Measurements from ENCODE around the gene SS18L1.

The SS18L1 gene

GRCh38 chr20:62156254-62156556 lies 12.6 kb downstream of the SS18L1 start:
- no peak for DNase-seq (ENCODE audit: low spot score)

- DNase-seq (ENCODE audit: low spot score) = peak; percentile 95
These were observed 13.2 kb downstream of the SS18L1 start for GRCh38 chr20:62156592-62157386.

GRCh38 chr20:62157387-62158087 lies 14.0 kb downstream of the SS18L1 start:
- no peak for DNase-seq (ENCODE audit: low spot score)

GRCh38 chr20:62158088-62158400 lies 14.5 kb downstream of the SS18L1 start:
- DNase-seq (ENCODE audit: low spot score) = no peak

GRCh38 chr20:62158541-62158940 lies 15.0 kb downstream of the SS18L1 start:
- DNase-seq (ENCODE audit: low spot score) = no peak

GRCh38 chr20:62159052-62159451 lies 15.5 kb downstream of the SS18L1 start:
- DNase-seq (ENCODE audit: low spot score) = no peak

- no peak for DNase-seq (ENCODE audit: low spot score)
These were observed 16.3 kb downstream of the SS18L1 start for GRCh38 chr20:62159839-62160238.

GRCh38 chr20:62160253-62160652 lies 16.7 kb downstream of the SS18L1 start:
- DNase-seq (ENCODE audit: low spot score) = no peak

- no peak for DNase-seq (ENCODE audit: low spot score)
These were observed 17.3 kb downstream of the SS18L1 start for GRCh38 chr20:62160876-62161275.

- no peak for DNase-seq (ENCODE audit: low spot score)
These were observed 17.8 kb downstream of the SS18L1 start for GRCh38 chr20:62161347-62161746.

- DNase-seq (ENCODE audit: low spot score) = no peak
These were observed 19.4 kb downstream of the SS18L1 start for GRCh38 chr20:62162765-62163484.

- no peak for DNase-seq (ENCODE audit: low spot score)
These were observed 19.9 kb downstream of the SS18L1 start for GRCh38 chr20:62163485-62163865.

GRCh38 chr20:62163986-62164762 lies 20.6 kb downstream of the SS18L1 start:
- no peak for DNase-seq (ENCODE audit: low spot score)

GRCh38 chr20:62164879-62165761 lies 21.6 kb downstream of the SS18L1 start:
- no peak for DNase-seq (ENCODE audit: low spot score)

GRCh38 chr20:62165762-62166399 lies 22.3 kb downstream of the SS18L1 start:
- DNase-seq (ENCODE audit: low spot score) = no peak

- no peak for DNase-seq (ENCODE audit: low spot score)
These were observed 23.9 kb downstream of the SS18L1 start for GRCh38 chr20:62167474-62167873.

GRCh38 chr20:62168061-62168460 lies 24.5 kb downstream of the SS18L1 start:
- DNase-seq (ENCODE audit: low spot score) = no peak

GRCh38 chr20:62168890-62169435 lies 25.4 kb downstream of the SS18L1 start:
- no peak for DNase-seq (ENCODE audit: low spot score)

- DNase-seq (ENCODE audit: low spot score) = no peak
These were observed 27.0 kb downstream of the SS18L1 start for GRCh38 chr20:62170536-62170935.

GRCh38 chr20:62171245-62171644 lies 27.7 kb downstream of the SS18L1 start:
- no peak for DNase-seq (ENCODE audit: low spot score)

- no peak for DNase-seq (ENCODE audit: low spot score)
These were observed 29.1 kb downstream of the SS18L1 start for GRCh38 chr20:62172666-62173065.
